HepG2 (cell line): ENCODE results near the gene SLC17A9. TPM values are rescaled to one million over a fixed set of nuclear protein-coding genes. Genes with fewer than 3 reads are reported as not detected.

ENCODE experiments used
- ATF7-NPFF ChIP-seq: sonication (generic); formaldehyde crosslinking; IDR thresholded peaks from 2 replicates; pipeline ENCODE4 v1.8.1; 2023; ENCODE audit warnings: mild to moderate bottlenecking, low read depth, missing genetic modification reagents, moderate library complexity
- CHCHD3 ChIP-seq: sonication (generic); formaldehyde crosslinking; IDR thresholded peaks from 2 replicates; pipeline ENCODE4 v1.8.0; 2022; ENCODE audit warnings: mild to moderate bottlenecking, missing genetic modification reagents, moderate library complexity
- GZF1 ChIP-seq: sonication (generic); formaldehyde crosslinking; IDR thresholded peaks from 2 replicates; pipeline ENCODE4 v1.5.1; 2020; ENCODE audit warnings: mild to moderate bottlenecking, missing genetic modification reagents
- NFE2 ChIP-seq: sonication (generic); formaldehyde crosslinking; IDR thresholded peaks from 2 replicates; pipeline ENCODE4 v1.4.0; 2020; ENCODE audit warnings: missing genetic modification reagents
- RBM22 ChIP-seq: fragments of 200-400 bp; formaldehyde crosslinking; optimal IDR thresholded peaks from 2 replicates; pipeline ENCODE3; 2017; ENCODE audit warnings: mild to moderate bottlenecking, low read length, moderate library complexity
- SALL2 ChIP-seq: sonication (generic); formaldehyde crosslinking; IDR thresholded peaks from 2 replicates; pipeline ENCODE4 v1.8.1; 2023; ENCODE audit warnings: mild to moderate bottlenecking, missing genetic modification reagents, inconsistent platforms
- SIX4 ChIP-seq: sonication (generic); formaldehyde crosslinking; IDR thresholded peaks from 2 replicates; pipeline ENCODE4 v1.4.0; 2020; ENCODE audit warnings: missing genetic modification reagents
- SKI ChIP-seq: fragments of 450-650 bp; IDR thresholded peaks from one replicate; pipeline ENCODE4 v1.6.1; 2018; ENCODE audit warnings: mild to moderate bottlenecking; ENCODE audit not compliant: partially characterized antibody
- SMAD9 ChIP-seq: sonication (generic); formaldehyde crosslinking; IDR thresholded peaks from 2 replicates; pipeline ENCODE4 v1.5.1; 2020; ENCODE audit warnings: mild to moderate bottlenecking, missing genetic modification reagents
- SRY ChIP-seq: sonication (generic); formaldehyde crosslinking; IDR thresholded peaks from 2 replicates; pipeline ENCODE4 v1.8.0; 2022; ENCODE audit warnings: mild to moderate bottlenecking, missing genetic modification reagents
- ZBTB20 ChIP-seq: sonication (generic); formaldehyde crosslinking; IDR thresholded peaks from 2 replicates; pipeline ENCODE4 v1.8.1; 2023; ENCODE audit warnings: missing genetic modification reagents, low read depth, mild to moderate bottlenecking, borderline replicate concordance
- ZBTB4 ChIP-seq: sonication (generic); formaldehyde crosslinking; IDR thresholded peaks from 2 replicates; pipeline ENCODE4 v1.4.0; 2020; ENCODE audit warnings: missing genetic modification reagents, mild to moderate bottlenecking, borderline replicate concordance
- ZKSCAN5 ChIP-seq: sonication (generic); formaldehyde crosslinking; IDR thresholded peaks from 2 replicates; pipeline ENCODE4 v1.5.1; 2020; ENCODE audit warnings: mild to moderate bottlenecking, missing genetic modification reagents
- ZMYM2 ChIP-seq: sonication (generic); formaldehyde crosslinking; IDR thresholded peaks from 2 replicates; pipeline ENCODE4 v1.8.0; 2022; ENCODE audit warnings: mild to moderate bottlenecking, missing genetic modification reagents
- ZNF468 ChIP-seq: sonication (generic); formaldehyde crosslinking; IDR thresholded peaks from 2 replicates; pipeline ENCODE4 v1.8.0; 2022; ENCODE audit warnings: mild to moderate bottlenecking, moderate library complexity, missing genetic modification reagents
- ZNF501 ChIP-seq: sonication (generic); formaldehyde crosslinking; IDR thresholded peaks from 2 replicates; pipeline ENCODE4 v1.5.1; 2020; ENCODE audit warnings: mild to moderate bottlenecking, moderate library complexity, missing genetic modification reagents
- ZNF709 ChIP-seq: sonication (generic); formaldehyde crosslinking; IDR thresholded peaks from 2 replicates; pipeline ENCODE4 v1.5.0; 2020; ENCODE audit warnings: mild to moderate bottlenecking, missing genetic modification reagents
- ZNF839 ChIP-seq: sonication (generic); formaldehyde crosslinking; IDR thresholded peaks from 2 replicates; pipeline ENCODE4 v1.4.0; 2020; ENCODE audit warnings: missing genetic modification reagents, mild to moderate bottlenecking, borderline replicate concordance
- polyA plus RNA-seq, 8 experiments: library from polyadenylated mRNA; depleted of rRNA in 3 of 8; stranded (reverse) in 7 of 8; unstranded in 1 of 8; fragments of >200 nt; fragmentation: Illumina TruSeq in 4 of 8; extraction: Trizol in 4 of 8; gene quantifications; 2 replicates each; pipeline versions ENCODE4 v1.2.1 to v1.2.3, GENCODE V29; 2011 to 2016; ENCODE audit warnings: low read depth in 4 of 8, missing spikeins in 1 of 8, mixed read lengths in 1 of 8; ENCODE audit not compliant: insufficient read depth in 1 of 8
- total RNA-seq, 5 experiments: library from RNA; depleted of rRNA; stranded (reverse); fragments of >200 nt; fragmentation: Illumina TruSeq; extraction: Trizol; gene quantifications; 2 replicates each; pipeline ENCODE4 v1.2.3, GENCODE V29; 2016; ENCODE audit warnings: low read depth in 1 of 5
- TF ChIP-seq, protein P1 (sequence below): sonication (generic); formaldehyde crosslinking; IDR thresholded peaks from 2 replicates; pipeline ENCODE4 v1.4.0; 2020; ENCODE audit warnings: missing genetic modification reagents
- TF ChIP-seq, protein P2 (sequence below): sonication (generic); formaldehyde crosslinking; IDR thresholded peaks from 2 replicates; pipeline ENCODE4 v1.8.0; 2022; ENCODE audit warnings: low read depth, missing genetic modification reagents
- TF ChIP-seq, protein P3 (sequence below): sonication (generic); formaldehyde crosslinking; IDR thresholded peaks from 2 replicates; pipeline ENCODE4 v1.8.1; 2022; ENCODE audit warnings: mild to moderate bottlenecking, missing genetic modification reagents

Gene SLC17A9
- total and polyA plus RNA-seq, 2 of the 13 experiments (the other 11 are each of a cell fraction or from before 2014, with no cell fraction given) = 110 to 191 TPM

DNA sequence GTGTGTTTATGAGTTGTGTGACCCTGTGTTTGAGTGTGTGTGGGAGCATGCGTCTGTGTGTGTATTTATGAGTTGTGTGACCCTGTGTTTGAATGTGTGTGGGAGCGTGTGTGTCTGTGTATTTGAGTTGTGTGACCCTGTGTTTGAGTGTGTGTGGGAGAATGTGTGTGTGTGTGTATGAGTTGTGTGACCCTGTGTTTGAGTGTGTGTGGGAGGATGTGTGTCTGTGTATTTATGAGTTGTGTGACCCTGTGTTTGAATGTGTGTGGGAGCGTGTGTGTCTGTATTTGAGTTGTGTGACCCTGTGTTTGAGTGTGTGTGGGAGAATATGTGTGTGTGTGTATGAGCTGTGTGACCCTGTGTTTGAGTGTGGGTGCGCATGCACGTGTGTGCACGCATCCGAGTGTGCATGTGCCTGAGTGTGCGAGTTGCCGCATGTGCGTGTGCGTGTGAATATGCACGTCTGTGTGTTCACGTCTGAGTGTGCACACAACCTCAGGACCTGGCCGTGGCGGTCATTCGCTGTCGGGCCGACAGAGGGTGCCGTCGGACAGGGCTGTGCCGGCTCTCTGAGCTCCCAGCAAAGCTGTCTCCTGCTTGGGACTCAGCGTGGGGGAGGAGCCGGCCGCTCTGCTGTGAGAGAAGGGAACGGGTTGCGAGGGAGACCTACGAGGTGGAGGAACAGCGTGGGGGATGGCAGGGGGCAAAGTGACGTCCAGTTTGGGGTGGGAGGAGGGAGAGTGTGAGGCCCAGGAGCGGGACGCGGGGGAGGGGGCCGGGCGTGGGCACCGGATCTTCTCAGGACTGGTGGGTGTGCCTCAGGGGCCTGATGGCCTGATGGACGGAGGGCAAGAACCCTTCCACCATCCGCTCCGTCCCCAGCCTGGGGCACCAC, 19.7 kb downstream of the SLC17A9 start (continued):
- TF ChIP-seq SRY (CRISPR knock-in tag) = peak; percentile 71; the same call in 1 of the 2 replicates
- 0 out of 2 replicates have a peak, but pooled peaks have one; percentile 24 for TF ChIP-seq ZBTB20
- TF ChIP-seq SIX4 = peak; percentile 44; the same call in 1 of the 2 replicates
- TF ChIP-seq ZNF709 (CRISPR knock-in tag) = no peak
- peak; percentile 25; the same call in 1 of the 2 replicates for TF ChIP-seq ZBTB4 (CRISPR knock-in tag)
- TF ChIP-seq SALL2 (CRISPR knock-in tag) = peak; percentile 63; the same call in 1 of the 2 replicates
- TF ChIP-seq SKI = peak; percentile 60
- TF ChIP-seq, protein P1, sequence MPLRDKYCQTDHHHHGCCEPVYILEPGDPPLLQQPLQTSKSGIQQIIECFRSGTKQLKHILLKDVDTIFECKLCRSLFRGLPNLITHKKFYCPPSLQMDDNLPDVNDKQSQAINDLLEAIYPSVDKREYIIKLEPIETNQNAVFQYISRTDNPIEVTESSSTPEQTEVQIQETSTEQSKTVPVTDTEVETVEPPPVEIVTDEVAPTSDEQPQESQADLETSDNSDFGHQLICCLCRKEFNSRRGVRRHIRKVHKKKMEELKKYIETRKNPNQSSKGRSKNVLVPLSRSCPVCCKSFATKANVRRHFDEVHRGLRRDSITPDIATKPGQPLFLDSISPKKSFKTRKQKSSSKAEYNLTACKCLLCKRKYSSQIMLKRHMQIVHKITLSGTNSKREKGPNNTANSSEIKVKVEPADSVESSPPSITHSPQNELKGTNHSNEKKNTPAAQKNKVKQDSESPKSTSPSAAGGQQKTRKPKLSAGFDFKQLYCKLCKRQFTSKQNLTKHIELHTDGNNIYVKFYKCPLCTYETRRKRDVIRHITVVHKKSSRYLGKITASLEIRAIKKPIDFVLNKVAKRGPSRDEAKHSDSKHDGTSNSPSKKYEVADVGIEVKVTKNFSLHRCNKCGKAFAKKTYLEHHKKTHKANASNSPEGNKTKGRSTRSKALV = 0 out of 2 replicates have a peak, but pooled peaks have one; percentile 49
- TF ChIP-seq, protein P2, sequence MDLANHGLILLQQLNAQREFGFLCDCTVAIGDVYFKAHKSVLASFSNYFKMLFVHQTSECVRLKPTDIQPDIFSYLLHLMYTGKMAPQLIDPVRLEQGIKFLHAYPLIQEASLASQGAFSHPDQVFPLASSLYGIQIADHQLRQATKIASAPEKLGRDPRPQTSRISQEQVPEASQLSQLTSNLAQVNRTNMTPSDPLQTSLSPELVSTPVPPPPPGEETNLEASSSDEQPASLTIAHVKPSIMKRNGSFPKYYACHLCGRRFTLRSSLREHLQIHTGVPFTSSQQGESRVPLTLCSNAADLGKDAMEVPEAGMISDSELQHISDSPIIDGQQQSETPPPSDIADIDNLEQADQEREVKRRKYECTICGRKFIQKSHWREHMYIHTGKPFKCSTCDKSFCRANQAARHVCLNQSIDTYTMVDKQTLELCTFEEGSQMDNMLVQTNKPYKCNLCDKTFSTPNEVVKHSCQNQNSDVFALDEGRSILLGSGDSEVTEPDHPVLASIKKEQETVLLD (CRISPR knock-in tag) = no peak; the same call in 1 of the 2 replicates
- peak; percentile 57 for TF ChIP-seq ATF7-NPFF (CRISPR knock-in tag)
- no peak for TF ChIP-seq NFE2
- TF ChIP-seq ZNF839 (CRISPR knock-in tag) = no peak; the same call in 1 of the 2 replicates
- peak; percentile 48; the same call in 1 of the 2 replicates for TF ChIP-seq ZNF501 (CRISPR knock-in tag)
- no peak; the same call in 1 of the 2 replicates for TF ChIP-seq SMAD9
- no peak for TF ChIP-seq ZKSCAN5 (CRISPR knock-in tag)
- TF ChIP-seq ZNF468 (CRISPR knock-in tag) = no peak
- TF ChIP-seq, protein P3, sequence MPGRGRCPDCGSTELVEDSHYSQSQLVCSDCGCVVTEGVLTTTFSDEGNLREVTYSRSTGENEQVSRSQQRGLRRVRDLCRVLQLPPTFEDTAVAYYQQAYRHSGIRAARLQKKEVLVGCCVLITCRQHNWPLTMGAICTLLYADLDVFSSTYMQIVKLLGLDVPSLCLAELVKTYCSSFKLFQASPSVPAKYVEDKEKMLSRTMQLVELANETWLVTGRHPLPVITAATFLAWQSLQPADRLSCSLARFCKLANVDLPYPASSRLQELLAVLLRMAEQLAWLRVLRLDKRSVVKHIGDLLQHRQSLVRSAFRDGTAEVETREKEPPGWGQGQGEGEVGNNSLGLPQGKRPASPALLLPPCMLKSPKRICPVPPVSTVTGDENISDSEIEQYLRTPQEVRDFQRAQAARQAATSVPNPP (CRISPR knock-in tag) = no peak
- no peak for TF ChIP-seq RBM22
- TF ChIP-seq GZF1 (CRISPR knock-in tag) = no peak
- TF ChIP-seq ZMYM2 = 0 out of 2 replicates have a peak, but pooled peaks have one; percentile 27
- 0 out of 2 replicates have a peak, but pooled peaks have one; percentile 57 for TF ChIP-seq CHCHD3 (CRISPR knock-in tag)
